Stimulated activated CD4-positive, alpha-beta T cell treated with anti-CD3 and anti-CD28 coated beads, TNF-alpha, amount 100 ng/mL, for 24 hours (primary cell): ENCODE data around the gene ANXA5.
A peak's percentile ranks its signal among the peaks of the same experiment; 100 is the strongest.

Experiments
- DNase-seq, 3 experiments: peaks; one replicate each; pipeline ENCODE4 v3.0.0-alpha.2; 2020; ENCODE audit warnings: low read depth in 3 of 3

Gene ANXA5

DNA sequence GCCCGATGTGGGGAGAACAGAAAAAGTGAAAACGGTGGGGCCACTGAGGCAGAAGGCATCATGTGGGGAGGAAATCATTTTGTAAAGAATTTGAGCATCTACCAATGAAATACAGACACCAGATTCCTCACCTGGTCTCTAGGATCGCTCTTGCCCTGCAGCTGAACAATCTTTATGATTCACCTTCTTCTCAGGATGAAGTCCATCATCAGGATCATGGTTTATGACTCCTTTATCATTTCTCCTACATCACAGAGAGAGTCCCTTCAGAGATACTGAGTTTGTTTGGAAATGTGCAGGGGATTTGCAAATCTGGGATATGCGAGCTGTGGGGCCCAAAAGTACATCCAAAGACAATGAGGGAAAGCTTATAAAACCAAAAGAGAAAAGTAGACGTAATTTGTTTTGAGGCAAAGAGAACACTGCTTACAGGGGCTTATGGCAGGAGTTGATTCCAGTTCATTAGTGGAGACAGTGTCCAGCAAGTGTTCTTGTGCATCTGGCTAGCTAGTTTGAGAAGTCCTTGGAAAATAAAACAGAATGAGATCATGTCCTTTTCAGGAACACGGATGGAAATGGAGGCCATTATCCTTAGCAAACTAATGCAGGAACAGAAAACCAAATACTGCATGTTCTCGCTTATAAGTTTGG, 15.3 kb upstream of the ANXA5 start:
- DNase-seq = no peak

- DNase-seq = peak in 1 of 3 experiments; percentile 45
These were observed 14.7 kb upstream of the ANXA5 start for GRCh38 chr4:121711263-121712000.

DNA sequence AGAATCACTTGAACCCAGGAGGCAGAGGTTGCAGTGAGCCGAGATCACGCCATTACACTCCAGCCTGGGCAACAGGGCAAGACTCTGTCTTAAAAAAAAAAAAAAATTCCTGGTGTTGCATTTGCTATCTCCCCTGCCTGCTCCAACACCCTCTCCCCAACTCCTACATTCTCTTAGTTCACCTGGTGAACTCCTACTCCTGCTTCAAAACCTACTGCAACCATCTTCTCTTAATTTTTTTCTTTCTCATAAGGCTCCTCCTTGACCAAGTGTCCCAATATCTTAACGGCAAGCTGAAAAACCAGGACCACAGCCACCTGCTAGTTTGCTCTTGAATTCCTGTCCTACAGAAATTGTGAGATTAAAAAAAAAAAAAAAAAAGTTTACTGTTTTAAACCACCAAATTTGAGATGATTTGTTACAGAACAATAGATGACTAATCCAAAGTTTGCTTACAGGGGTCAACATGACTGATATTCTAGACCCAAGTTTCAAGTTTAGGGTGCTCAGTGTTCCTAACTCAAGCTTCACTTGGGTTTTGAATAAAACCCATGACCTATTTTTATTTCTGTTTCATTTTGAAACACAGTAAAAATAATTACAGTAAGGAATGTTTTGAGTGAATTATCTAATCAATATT, 13.1 kb upstream of the ANXA5 start:
- no peak for DNase-seq

- DNase-seq = no peak
These were observed 10.6 kb upstream of the ANXA5 start for GRCh38 chr4:121707344-121707743.

DNA sequence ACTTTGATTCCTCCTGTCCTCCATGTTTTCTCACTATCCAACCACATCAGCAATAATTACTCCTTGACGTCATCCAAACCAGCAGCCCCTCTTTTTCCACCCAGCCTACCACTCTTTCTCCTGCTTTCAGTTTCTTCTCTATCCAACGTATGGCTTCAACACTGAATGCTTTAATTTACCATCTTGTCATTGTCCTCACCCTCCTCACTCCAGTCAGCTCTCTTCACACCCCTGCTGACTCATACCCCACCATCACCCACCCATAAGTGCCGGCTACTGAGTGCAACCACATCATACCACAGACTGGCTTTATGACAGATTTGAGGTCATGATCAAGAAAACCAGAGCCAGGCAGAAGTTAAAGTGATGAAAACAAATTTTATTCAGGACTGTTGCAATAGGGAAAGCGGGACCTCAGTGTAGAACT, 9.8 kb upstream of the ANXA5 start:
- peak in 2 of 3 experiments; percentile 31 to 59 for DNase-seq

DNA sequence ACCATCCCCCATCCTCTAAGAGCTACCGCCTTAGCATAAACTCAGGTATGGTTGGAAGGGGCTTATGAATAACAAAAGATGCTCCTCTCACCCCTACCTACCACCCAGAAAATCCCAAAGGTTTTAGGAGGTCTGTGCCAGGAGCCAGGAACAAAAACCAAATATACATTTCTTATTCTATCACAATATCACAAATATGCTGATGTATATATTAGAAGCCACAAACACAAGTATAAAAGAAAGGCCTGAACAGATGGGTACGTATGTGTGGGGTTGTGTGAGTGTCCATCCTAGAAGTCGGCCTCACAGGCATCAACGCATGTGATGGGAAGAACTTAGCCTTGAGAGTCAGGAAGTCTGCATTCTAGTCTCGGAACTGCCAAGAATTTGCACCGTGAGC, 8.7 kb upstream of the ANXA5 start:
- no peak for DNase-seq

- DNase-seq = no peak
These were observed 5.4 kb upstream of the ANXA5 start for GRCh38 chr4:121702136-121702535.

DNA sequence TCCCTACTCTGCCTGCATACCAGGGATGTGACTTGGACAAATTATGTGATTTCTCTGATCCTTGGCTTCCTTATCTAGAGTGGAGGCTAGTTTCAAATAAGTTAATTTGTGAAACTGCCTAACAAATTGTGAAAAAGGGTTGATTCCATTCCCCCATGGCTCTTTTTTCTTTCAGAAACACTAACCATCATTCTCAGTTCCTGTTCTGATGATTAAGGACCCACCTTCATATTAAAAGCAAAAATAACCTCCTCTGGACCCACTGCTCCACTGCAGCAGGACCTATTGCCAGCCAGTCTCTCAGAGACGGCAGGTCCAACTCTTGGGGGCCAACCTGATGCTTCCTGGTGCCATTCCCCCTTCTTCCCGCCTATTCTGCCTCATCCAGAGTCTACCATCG, 4.5 kb upstream of the ANXA5 start:
- no peak for DNase-seq

DNA sequence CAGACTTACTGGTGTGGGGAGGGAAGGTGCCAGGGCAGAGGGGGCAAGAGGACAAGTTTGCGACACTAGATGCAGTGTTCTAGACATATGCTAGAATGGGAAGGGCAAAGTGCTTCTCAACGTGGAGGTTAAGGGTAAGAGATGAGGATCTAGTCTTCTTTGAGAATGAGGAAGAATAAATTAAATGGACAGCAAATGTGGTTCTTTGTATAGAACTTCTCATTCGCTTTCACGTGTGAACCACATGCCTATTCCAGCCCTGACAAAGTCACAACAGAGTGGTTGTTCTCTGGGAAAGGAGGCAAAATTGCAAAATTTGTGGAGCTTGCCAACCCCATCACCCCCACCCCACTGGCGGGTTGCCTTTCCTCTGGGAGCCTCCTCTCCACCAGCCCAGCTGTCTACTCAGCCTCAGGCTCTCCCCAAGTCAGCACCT, 1.5 kb upstream of the ANXA5 start:
- no peak for DNase-seq

- no peak for DNase-seq
These were observed 784 bp upstream of the ANXA5 start for GRCh38 chr4:121697564-121697963.

DNA sequence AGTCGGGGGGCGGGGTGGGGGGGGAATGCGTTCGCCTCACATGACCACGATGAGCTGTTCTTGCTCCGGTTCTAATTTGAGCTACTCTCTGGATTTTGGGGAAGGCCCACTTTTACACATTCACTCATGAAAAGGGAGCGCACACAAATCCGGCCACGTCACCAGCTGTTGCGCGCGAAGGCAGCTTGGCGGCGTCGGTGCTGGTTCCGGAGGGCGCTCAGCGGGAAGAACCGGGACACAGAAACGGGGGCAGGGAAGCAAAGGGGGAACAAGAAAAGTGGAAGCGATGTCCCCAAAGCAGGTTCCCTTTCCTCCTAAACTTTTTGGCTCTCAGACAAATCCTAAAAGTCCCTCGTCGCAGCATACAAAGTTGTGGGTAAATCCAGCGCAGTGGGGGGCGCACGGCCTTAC, 605 bp downstream of the ANXA5 start:
- DNase-seq = peak; percentile 34 to 69 (median 41)

- no peak for DNase-seq
These were observed 2.9 kb downstream of the ANXA5 start for GRCh38 chr4:121693886-121694285.

DNA sequence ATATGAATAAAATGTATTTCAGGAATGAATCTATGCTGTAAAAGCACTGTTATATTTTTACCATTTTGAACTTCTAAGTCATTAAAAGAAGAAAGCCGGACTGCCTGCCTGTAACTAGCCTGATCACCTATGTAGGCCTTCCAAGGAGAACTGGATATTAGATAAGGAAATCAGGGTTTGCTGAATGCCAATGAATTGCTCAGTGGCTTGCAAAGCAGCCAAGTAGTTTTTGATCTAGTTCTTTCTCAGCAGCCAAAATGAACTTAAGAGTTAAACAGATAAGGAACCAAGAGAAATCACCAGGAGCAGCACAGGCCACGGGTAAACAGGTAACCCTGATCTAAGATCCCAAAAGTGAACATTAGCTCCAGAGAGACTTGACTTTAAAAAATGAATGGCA, 3.3 kb downstream of the ANXA5 start:
- DNase-seq = no peak

DNA sequence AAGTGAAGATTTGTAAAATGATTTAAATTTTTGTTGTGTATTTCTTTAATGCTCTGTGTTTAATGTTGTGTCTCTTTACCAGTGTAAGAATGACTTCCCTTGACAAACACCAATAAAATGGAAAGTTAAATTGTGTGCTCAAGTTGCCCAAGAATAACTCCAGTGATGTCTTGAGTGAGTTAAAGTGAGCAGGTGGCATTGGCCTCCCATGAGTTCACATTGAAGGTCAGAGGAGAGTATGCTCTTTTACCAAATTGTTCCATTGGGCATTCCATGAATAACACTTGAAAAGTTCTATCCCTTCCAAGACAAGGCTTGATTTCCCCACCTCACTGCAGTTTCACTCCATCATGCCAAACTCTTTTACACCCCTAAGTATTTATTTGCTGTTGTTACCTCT, 4.5 kb downstream of the ANXA5 start:
- no peak for DNase-seq

DNA sequence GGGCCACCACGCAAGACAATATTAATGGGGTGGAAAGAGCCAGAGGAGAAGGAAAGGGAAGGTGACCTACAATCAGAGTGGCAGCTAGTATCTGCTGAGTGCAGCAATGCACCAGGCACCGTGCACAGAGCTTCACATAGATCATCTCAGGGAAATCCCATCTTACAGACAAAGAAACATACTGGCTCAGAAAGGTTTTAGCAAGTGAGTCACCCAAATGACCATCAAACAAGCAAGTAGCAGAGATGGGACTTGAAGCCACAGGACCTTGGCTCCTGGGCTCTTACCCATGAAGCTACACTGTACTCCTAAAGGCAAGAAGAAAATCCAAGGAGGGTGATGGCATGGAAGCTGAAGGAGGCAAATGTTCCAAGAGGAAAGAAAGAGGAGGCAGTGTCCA, 6.8 kb downstream of the ANXA5 start:
- no peak for DNase-seq

DNA sequence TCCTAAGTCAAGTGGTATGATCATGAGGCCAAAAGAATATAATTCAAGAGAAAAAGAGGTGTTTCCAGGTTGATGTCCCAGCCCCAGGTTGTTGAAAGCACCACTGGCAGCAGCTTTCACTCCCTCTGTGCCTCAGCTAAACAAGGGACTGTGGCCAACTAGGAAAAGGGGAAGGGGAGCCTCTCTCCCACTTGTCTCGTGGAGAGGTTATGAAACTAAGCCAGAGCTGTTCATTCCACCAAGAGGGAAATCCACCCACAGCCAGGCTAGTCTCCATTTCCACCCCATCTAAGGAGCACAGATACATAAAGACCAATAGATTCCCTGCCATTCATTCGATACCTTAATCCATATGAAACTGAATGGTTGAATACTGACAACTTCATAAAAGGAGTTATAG, 8.1 kb downstream of the ANXA5 start:
- DNase-seq = no peak

- no peak for DNase-seq
These were observed 8.5 kb downstream of the ANXA5 start for GRCh38 chr4:121688261-121688660.

DNA sequence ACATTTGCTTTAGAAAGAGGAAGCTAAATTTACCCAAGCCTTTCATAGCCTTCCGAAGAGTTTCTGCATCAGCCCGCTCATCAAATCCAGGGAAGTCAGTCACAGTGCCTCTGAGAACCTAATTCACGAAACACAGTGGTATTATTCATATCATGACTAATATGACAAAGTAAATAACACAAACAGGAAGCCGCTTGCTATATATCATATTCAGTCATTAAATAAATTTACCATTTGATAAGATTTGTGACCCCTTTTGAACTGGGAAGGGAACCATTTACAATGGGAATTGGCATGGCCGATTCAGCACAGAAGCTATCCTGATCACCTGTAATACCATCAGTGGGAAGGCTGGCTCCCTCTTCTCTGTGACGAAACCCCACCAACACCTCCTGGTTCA, 10.5 kb downstream of the ANXA5 start:
- no peak for DNase-seq

DNA sequence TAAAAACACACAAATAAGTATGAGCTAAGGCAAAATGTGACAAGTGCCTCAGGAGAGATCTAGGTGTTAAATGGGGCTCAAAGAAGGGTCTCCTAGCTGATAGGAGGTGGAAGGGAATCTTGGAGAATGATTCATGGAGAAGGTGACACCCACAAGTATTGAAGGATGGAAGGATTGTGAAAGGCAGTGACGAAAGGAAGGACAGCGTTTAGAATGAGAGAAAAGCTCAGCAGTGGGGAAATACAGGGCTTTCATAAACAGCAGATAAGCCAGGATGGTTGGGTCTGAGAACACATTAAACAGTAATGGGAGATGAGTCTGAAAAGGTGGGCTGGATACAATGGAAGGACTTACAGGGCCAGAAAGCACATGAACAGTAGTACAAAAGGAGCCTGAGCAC, 11.5 kb downstream of the ANXA5 start:
- no peak for DNase-seq

DNA sequence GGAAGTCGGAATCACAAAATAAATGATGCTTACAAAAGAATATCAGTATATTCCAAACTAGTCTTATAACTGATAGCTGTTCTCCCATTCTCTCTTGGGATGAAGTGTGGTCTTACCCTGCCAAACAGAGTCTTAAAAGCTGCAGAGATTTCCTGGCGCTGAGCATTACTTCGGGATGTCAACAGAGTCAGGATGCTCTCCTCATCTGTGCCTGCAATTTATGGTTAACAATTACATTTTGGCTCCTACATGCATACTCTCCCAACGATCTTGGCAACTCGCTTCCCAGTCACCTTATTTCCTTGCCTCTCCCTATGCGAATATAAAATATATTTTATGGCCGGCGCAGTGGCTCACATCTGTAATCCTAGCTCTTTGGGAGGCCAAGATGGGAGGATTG, 12.2 kb downstream of the ANXA5 start:
- DNase-seq = no peak

DNA sequence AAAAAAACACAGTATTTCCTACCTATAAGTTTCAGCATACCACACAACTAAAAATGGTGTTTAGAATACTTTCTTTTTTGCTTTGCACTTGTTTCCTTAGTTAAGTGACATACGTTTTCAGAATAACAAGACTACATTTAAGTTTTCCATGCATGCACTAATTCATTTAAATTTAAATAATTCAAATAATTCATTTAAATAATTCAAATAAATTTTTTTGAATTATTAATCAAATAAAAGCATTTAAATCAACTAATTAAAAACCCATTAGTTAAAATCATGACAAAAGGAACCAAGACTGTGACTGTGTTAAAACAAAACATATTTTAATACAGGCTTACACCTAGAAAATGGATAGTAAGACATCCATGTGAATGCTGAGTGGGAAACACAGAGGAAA, 12.8 kb downstream of the ANXA5 start:
- DNase-seq = no peak

- no peak for DNase-seq
These were observed 16.2 kb downstream of the ANXA5 start for GRCh38 chr4:121680571-121680970.

GRCh38 chr4:121679951-121680350, 16.8 kb downstream of the ANXA5 start:
- DNase-seq = no peak
